ENCODE results near the gene PON2. TPM values are rescaled to one million over a fixed set of nuclear protein-coding genes. Genes with fewer than 3 reads are reported as not detected.

PON2 gene
- total RNA-seq, 4 donors from 2014 or later = 93.5 to 183 (median 155) TPM

DNA sequence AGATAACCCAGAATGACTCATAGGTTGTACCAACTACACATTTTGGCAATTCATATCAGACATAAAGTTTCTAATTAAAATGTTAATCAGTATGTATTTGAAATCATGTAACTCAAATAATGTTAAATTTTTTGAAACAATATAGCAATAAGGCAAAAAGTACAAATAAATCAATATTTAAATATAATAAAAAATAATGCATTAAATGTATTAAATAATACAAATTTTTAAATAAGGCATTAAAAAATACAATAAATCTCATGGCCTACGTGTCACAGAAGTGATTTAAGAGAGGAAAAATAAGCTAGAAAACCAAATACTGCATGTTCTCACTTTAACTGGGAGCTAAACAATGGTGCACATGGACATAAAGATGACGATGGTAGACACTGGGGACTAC, 9.1 kb downstream of the PON2 start:
- H3K4me3 ChIP-seq = no peak overlapping the region
- TF ChIP-seq EP300 (IDR thresholded peaks at IDR 0.05) = no peak
- no peak for TF ChIP-seq POLR2A (IDR thresholded peaks at IDR 0.05)
- TF ChIP-seq CTCF (IDR thresholded peaks at IDR 0.05) = no peak
- no peak for DNase-seq (ENCODE audit: low spot score in 2 of 2)
- H3K27ac ChIP-seq = no peak overlapping the region
- H3K9me3 ChIP-seq = no peaks in the 10 kb centered on the region
- 74 to 76% methylated on average over 2 of the region's 2 CpGs for WGBS, 2 donors
- H3K27me3 ChIP-seq = no peaks in the 10 kb centered on the region
- H3K36me3 ChIP-seq = peaks cover 0 to 18% (median 0%) of the 10 kb centered on the region in 3 donors
- H3K4me1 ChIP-seq = peaks cover 0 to 20% (median 10%) of the 10 kb centered on the region in 4 donors

DNA sequence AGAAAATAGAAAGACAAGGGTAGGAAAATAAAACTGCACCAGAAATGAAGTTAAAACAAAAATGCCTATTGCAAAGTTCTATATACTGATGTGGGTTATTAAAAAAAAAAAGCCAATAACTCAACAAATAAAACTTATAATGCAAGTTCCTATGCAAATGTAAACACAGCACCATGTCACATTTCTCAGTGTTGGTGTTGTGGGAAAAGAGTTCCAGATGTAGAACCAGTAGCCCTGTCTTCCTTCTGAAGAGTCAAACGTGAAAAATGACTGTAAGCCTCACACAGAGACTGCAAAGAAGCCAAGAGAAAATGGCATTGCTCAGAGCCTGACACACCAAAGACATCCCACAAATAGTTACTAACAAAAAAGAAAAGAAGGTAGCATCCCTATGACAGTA, 10.1 kb downstream of the PON2 start:
- Histone ChIP-seq H3K4me3 (no peak overlapping the region), H3K4me1 (peaks cover 0 to 23% (median 10%) of the 10 kb centered on the region in 4 donors), H3K36me3 (peaks cover 0 to 17% (median 0%) of the 10 kb centered on the region in 3 donors), H3K27me3 (no peaks in the 10 kb centered on the region), H3K27ac (no peak overlapping the region), H3K9me3 (no peaks in the 10 kb centered on the region)
- TF ChIP-seq POLR2A (IDR thresholded peaks at IDR 0.05) (no peak), CTCF (IDR thresholded peaks at IDR 0.05) (no peak), EP300 (IDR thresholded peaks at IDR 0.05) (no peak)
- 30 to 51% methylated on average over 1 of the region's 1 CpG for WGBS, 2 donors
- DNase-seq (ENCODE audit: low spot score in 2 of 2) = no peak

DNA sequence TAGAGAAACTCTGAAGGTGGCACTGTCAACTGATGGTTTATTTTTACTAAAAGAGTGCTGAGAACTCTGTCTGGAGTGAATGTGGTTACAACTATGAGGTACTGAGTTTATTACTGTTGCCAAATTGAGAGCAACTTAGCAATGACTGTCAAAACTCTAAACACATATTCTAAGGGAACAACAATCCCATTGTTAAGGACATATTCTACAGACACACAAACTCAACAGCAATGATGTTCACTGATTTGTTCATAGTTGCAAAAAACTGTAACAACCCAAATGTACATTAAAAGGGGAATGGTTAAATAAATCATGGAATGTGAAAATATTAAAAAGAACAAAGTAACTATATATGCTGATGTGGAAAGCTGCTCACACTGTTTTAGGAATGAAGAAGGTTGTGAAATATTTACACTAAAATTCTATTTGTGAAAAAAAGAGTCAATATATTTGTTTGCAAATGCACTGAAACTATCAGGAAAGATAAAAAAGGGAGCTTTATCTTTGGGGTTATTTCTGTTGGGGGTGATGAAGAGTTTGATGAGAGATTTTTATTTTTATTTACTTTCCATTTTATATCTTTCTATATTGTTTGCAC, 12.9 kb downstream of the PON2 start:
- peaks cover 0 to 11% (median 0%) of the 10 kb centered on the region in 3 donors for H3K36me3 ChIP-seq
- TF ChIP-seq EP300 (IDR thresholded peaks at IDR 0.05) (no peak), POLR2A (IDR thresholded peaks at IDR 0.05) (no peak)
- peak overlapping the region in 2 of 4 donors; percentile 42 to 65 for H3K27ac ChIP-seq

DNA sequence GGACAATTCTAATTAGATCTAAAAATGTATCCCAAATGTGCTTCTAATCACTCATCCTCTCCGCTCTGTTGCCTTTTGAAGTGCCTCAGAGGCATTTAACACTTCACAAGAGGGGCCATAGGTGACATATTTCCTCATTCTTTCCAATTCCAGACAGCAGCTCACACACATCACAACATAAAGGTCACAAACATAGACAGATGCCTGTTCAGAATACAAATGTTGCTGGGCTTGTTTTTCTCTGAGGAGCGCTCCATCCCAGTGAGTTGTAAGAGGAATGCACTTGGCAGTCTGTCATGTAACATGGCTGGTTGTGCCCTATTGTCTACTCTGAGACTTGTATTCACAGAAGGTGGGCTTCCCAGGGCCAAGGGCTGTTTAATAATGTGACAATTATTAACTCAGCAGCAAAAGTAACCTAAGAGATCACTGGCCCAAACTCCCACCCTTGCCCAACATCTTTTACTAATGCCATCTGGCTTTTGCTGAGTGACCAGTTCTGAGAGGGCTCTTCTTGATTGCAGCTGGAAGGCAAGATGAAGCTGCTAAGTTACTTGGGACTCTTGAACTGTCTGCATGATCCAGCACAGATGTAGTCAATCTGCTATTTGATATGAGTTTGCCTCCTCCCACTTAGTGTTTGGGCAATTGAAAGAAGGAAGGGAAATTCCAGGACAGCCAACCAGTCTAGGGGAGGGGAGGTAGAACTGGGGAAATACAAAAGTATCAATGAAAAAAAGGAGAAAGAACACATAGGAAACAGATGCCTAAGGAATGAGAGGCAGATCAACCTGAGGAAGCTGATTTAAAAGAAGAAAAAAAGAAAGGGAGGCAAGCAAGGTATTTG, 13.6 kb downstream of the PON2 start:
- Histone ChIP-seq H3K4me1 (peaks cover 0 to 17% (median 10%) of the 10 kb centered on the region in 4 donors), H3K27me3 (no peaks in the 10 kb centered on the region), H3K4me3 (no peak overlapping the region), H3K27ac (peak overlapping the region in 2 of 4 donors; percentile 42 to 65), H3K36me3 (peaks cover 0 to 12% (median 0%) of the 10 kb centered on the region in 3 donors), H3K9me3 (no peaks in the 10 kb centered on the region)
- no peak for TF ChIP-seq POLR2A (IDR thresholded peaks at IDR 0.05)
- TF ChIP-seq EP300 (IDR thresholded peaks at IDR 0.05) = no peak
- TF ChIP-seq CTCF (IDR thresholded peaks at IDR 0.05) = no peak
- 42 to 44% methylated on average over 2 of the region's 2 CpGs for WGBS, 2 donors
- DNase-seq (ENCODE audit: low spot score in 2 of 2) = no peak

More for the DNA sequence above, 12.9 kb downstream of the PON2 start:
- no peak for DNase-seq (ENCODE audit: low spot score in 2 of 2)
- H3K4me1 ChIP-seq = peaks cover 0 to 17% (median 10%) of the 10 kb centered on the region in 4 donors
- no peaks in the 10 kb centered on the region for H3K9me3 ChIP-seq
- no peaks in the 10 kb centered on the region for H3K27me3 ChIP-seq
- no peak overlapping the region for H3K4me3 ChIP-seq

GRCh38 chr7:95412075-95412474, 22.8 kb downstream of the PON2 start:
- WGBS, 2 donors = 81 to 85% methylated on average over 4 of the region's 4 CpGs
- H3K27ac ChIP-seq = no peak overlapping the region
- H3K9me3 ChIP-seq = no peaks in the 10 kb centered on the region
- DNase-seq (ENCODE audit: low spot score in 2 of 2) = no peak
- TF ChIP-seq CTCF (IDR thresholded peaks at IDR 0.05) = no peak
- no peak for TF ChIP-seq POLR2A (IDR thresholded peaks at IDR 0.05)
- no peak for TF ChIP-seq EP300 (IDR thresholded peaks at IDR 0.05)
- peaks cover 0 to 54% (median 0%) of the 10 kb centered on the region in 3 donors for H3K36me3 ChIP-seq
- no peaks in the 10 kb centered on the region for H3K4me1 ChIP-seq
- H3K27me3 ChIP-seq = no peaks in the 10 kb centered on the region
- no peak overlapping the region for H3K4me3 ChIP-seq

Measured in tibial nerve (tissue), 4 donors.